GM18909 (cell line): ENCODE measurements around the gene TRIML1.

Source experiments
- ATAC-seq: cut with Tn5 transposase; IDR thresholded peaks from one replicate; pipeline ENCODE4 v1.9.1; 2021; ENCODE audit warnings: mild to moderate bottlenecking; ENCODE audit not compliant: unreplicated experiment, poor library complexity

Gene TRIML1, protein sequence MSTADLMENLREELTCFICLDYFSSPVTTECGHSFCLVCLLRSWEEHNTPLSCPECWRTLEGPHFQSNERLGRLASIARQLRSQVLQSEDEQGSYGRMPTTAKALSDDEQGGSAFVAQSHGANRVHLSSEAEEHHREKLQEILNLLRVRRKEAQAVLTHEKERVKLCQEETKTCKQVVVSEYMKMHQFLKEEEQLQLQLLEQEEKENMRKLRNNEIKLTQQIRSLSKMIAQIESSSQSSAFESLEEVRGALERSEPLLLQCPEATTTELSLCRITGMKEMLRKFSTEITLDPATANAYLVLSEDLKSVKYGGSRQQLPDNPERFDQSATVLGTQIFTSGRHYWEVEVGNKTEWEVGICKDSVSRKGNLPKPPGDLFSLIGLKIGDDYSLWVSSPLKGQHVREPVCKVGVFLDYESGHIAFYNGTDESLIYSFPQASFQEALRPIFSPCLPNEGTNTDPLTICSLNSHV

GRCh38 chr4:188139141-188139540, at the start of gene TRIML1:
TRIML1 (plus strand) TSS chr4:188139441; CDS start chr4:188139559, 118 bp downstream.
- ATAC-seq = no peak

DNA sequence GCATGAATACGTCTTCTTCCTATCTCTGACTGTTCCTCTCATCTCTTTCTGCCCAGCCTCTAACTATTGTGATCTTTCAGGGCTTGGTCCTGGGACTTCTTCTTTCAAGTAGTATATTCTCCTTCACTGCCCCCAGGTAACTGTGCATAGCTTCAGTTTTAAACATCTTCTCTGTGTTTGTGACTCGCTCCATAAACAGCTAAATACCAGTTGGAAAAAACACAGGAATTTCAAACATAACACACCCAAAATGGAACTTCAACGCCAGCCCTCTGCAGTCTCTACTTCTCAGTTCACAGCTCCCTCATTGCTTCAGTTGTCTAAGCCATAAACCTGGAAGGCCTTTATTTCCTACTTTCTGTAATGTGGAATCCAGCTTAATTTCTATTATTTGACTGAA, 46.4 kb upstream of the TRIML1 start:
- ATAC-seq = no peak

GRCh38 chr4:188106454-188106853, 32.8 kb upstream of the TRIML1 start:
- ATAC-seq = no peak

DNA sequence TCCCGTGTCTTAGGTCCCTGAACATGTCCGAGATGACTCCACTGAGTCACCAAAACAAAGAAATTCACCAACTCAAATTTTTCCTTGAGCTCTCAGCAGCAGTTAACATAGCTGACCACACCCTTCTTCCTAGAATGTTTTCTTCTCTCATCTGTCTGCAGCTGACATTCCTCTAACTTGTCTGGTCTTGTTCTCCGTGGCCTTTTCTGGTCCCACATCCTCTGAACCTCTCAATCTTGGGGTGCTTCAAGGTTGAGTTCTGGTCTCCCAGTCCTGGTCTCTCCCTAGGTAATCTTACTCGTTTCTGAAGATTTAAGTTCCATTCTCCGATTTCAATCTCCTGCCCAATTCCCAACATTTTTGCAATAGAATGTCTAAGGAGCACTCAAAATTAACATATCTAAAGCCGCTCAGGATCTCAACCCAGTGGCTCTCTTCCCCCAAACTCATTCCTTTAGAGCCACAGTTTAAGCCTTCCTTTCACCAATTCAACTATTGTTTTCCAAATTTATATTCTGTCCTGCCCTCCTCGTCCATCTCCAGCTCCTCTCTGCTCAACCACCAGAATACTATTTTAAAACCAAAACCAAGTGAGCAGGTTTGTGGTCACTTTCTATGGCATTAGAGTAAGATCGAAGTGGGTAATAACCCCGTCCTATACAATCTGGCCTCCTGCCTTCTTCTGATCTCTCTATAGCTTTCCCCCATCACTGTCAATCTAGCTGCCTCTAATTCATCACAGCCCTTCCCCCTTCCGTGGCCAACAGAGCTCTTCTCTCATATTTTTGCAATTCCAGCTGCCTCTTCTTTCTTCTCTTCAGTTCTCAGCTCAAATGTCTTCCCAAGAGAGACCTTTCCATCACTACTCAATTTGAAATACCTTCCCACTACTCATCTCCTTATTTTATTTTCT, 31.1 kb upstream of the TRIML1 start:
- ATAC-seq = no peak

DNA sequence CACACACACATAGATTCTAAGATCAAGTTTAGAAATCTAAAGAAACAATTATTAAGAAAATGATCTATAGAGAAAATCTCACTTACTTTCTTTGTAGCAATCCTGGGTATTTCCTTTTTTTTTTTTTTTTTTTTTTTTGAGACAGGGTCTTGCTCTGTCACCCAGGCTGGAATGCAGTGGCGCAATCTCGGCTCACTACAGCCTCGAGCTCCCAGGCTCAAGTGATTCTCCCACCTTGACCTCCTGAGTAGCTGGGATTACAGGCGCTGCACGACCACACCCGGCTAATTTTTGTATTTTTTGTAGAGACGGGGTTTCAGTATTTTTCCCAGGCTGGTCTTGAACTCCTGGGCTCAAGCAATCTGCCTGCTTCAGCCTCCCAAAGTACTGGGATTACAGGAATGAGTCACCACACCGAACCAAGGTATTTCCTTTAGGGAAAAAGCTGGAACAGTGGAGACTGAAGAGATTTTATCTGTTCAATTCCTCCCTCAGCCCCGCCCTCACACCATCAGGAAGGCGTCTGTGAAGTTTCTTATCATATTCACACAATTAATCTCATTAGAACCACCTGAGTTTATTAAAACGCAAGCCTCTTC, 30.0 kb upstream of the TRIML1 start, which contains the start of gene TRIML2:
TRIML2 (minus strand) TSS at position 447 of the 599 bp plus-strand sequence. CDS start 4,235 bp downstream, outside the sequence.
- ATAC-seq = no peak

GRCh38 chr4:188110036-188110435, 29.2 kb upstream of the TRIML1 start:
- ATAC-seq = no peak

DNA sequence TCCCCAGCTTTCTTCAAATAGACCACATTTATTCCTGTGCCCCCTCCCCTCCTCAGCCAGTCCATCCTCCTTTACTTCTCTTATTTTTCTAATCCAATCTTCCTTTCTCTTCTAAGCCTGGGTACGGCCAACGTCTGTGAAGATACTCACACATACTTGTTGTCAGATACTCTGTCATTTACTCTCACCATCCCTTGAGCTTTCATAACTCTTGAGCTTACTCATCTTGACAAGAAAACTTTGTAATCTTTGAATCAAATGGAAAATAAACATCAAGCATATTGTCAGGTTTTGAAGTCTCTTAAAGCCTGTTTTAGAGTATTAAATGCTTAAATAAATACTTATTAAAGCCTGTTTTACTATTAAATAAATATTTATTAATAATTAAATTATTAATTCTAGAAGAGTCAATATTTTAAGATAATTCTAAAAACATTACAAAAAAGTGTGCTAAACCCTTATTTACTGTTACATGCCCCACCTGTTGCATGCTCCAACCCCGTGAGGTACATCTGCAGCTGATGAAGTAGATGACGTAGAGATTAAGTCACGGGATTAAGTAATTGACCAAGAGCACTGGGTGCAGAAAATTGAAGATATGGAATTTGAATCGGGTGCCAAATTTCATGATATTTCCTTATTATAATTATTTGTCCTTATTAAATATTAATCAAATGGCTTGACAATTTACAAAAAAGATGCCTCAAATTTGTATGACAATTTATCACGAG, 28.3 kb upstream of the TRIML1 start:
- no peak for ATAC-seq

- ATAC-seq = no peak
Observed at GRCh38 chr4:188111955-188112354, 27.3 kb upstream of the TRIML1 start.

DNA sequence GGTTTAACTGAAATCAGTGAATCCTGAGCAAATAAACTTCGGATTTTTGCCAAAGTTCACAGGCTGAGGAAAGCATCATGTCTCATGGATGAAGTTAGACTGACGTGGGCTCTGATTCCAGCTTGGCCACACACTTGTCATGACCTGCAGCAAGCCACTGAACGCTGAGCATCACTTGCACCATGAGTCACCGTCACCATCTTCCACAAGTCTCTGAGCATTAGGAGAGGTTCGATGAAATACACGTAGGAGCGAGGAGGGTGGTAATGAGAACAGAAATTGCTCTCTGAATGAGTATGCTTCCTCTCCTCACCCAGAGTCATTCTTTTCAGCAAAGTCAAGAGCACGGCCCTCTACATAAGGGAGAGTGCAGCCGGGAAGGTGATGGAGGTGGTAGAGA, 26.1 kb upstream of the TRIML1 start:
- ATAC-seq = no peak

DNA sequence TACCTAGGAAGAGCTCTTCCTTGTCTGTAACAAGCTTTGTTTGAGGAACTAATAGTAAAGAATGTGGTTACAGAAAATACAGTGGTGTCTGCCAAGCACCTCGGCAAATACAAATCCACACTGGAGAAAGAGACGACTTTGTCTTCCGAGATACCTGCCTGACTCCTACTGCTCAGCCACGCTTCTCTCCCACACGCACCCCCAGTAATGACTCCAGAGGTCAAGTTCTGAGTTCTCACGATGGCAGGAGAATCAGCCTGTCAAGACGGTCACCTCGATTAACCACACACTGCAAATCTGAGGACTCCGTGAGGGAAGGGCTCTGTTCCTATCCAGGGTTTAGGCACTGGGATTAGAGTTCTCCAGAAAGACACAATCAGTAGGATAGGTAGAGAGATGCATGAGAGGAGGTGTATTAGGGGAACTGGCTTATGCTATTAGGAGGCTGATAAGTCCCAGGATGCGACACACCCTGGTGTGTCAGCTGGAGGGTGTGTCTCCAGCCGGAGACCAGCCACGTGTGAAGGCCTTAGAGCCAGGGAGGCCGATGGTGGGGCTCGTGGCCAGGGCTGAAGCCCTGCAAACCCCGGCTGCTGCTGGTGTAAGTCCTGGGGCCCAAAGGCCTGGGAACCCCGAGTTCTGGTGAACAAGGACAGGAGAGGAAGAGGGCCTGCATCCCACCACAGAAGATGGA, 21.5 kb upstream of the TRIML1 start:
- no peak for ATAC-seq

GRCh38 chr4:188121530-188121929, 17.7 kb upstream of the TRIML1 start:
- no peak for ATAC-seq

DNA sequence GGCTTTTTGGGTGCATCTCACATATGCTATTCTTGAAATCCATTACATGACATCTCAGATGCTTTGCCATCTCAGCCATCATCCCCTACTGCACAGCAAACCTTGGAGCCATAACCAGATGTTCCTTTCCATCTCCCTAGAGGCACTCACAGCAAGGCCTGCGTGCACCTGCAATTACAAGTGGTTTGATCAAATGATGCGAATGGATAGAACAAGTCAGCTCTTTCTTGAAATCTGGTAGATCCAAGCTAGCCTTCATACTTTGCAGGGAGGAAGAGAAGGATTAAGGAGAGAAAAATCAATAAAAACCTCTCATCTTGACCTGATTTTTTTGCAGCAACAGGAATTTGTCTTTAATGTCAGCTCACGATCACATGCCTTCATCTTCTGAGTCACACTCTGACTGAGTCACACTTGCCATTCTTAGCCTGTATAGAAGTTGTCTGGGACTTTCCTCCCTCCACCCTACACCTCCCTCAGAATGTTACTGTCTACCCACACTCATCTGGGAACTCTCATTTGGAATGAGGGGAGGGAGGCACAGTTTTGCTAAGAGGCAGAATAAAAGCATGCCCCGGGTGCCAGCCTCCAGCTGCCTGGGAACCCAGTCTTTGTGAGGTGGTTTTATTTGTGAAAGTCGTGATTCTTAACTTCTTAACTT, 11.9 kb upstream of the TRIML1 start:
- ATAC-seq = no peak

- no peak for ATAC-seq
Observed at GRCh38 chr4:188130355-188130754, 8.9 kb upstream of the TRIML1 start.

DNA sequence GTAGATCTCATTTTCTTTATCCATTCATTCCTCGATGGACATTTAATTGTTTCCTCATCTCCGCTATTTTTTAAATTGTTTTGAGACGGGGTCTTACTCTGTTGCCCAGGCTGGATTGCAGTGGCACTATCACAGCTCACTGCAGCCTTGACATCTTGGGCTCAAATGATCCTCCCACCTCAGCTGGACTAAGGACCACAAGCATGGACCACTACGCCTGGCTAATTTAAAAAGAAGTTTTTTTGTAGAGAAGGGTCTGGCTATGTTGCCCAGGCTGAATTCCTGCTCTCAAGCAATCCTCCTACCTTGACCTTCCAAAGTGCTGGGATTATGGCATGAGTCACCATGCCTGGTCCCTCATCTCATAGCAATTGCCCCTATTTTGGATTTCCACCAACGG, 7.0 kb upstream of the TRIML1 start:
- no peak for ATAC-seq

DNA sequence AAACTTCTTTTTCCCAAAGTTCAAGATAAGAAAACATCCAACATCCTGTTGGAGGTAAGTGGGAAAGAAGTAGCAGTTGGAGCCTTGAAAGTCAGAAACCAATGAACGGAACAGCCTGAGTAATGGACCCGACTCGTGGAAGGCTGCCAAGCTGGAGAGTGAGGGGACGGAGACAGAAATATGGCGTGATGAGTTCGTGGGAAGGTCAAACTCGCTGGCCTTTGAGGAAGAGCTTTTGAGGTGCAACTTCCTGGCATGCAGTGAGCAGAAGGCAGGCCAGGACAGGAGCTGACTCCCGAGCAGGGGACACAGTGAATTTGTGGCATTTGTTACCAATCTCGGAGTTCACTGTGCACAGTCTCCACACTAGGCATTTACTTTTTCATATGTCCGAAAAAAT, 1.0 kb upstream of the TRIML1 start:
- no peak for ATAC-seq

GRCh38 chr4:188139671-188140070, 430 bp downstream of the TRIML1 start:
- no peak for ATAC-seq

GRCh38 chr4:188143731-188144130, 4.5 kb downstream of the TRIML1 start:
- ATAC-seq = no peak

DNA sequence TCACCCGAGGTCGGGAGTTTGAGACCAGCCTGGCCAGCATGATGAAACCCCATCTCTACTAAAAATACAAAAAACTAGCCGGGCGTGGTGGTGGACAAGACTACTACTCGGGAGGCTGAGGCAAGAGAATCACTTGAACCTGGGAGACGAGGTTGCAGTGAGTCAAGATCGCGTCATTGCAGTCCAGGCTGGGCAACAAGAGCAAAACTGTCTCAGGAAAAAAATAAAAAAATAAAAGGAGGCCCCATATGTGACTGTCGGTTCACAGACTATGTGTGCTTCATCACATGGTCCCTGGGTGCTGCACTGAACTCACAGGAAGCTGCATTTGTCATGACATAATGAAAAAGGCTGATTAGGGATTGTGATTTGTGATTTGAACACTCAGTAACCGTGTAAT, 6.4 kb downstream of the TRIML1 start:
- ATAC-seq = no peak

GRCh38 chr4:188146618-188147017, 7.4 kb downstream of the TRIML1 start:
- ATAC-seq = no peak
